HEK293 (cell line): ENCODE data around the gene TBC1D16.

Experiments used
- CTCF ChIA-PET: fragments of 350-600 bp; formaldehyde crosslinking; extraction: SDS; loops from one replicate; lab custom pipeline; 2021; ENCODE audit warnings: antibody characterized with exemption; lab: Yijun Ruan, JAX
- POLR2A ChIA-PET: fragments of 300-600 bp; formaldehyde crosslinking; extraction: SDS; loops from one replicate; lab custom pipeline; 2020; ENCODE audit warnings: antibody characterized with exemption, inconsistent platforms; lab: Yijun Ruan, JAX
- H3K27ac ChIP-seq: fragments of 200-500 bp; sonication (Bioruptor generic); 2 replicates; pipeline ENCODE4 v1.5.1; 2014; ENCODE audit warnings: low read depth, low read length, control low read depth, inconsistent platforms; ENCODE audit errors: extremely low read depth
- H3K36me3 ChIP-seq, 2 experiments: fragments of 200-500 bp in 1 of 2; sonication (Bioruptor generic) in 1 of 2; 1 replicate in 1 of 2; 2 replicates in 1 of 2; pipeline ENCODE4 v1.5.1; 2014 to 2017; ENCODE audit warnings: inconsistent platforms in 2 of 2, low read length in 2 of 2; ENCODE audit not compliant: control insufficient read depth in 2 of 2, insufficient read depth in 1 of 2
- H3K4me1 ChIP-seq: fragments of 200-500 bp; sonication (Bioruptor generic); 2 replicates; pipeline ENCODE4 v1.5.1; 2014; ENCODE audit warnings: mild to moderate bottlenecking, low read length, inconsistent platforms; ENCODE audit not compliant: control insufficient read depth, insufficient read depth
- H3K4me3 ChIP-seq: 2 replicates; pipeline ENCODE4 v1.5.1; 2011; ENCODE audit warnings: low read depth, mild to moderate bottlenecking, control low read depth, low read length, moderate library complexity
- H3K9me3 ChIP-seq: fragments of 200-500 bp; sonication (Bioruptor generic); 2 replicates; pipeline ENCODE4 v1.5.1; 2014; ENCODE audit warnings: low read depth, low read length, inconsistent platforms; ENCODE audit not compliant: control insufficient read depth, insufficient read depth
- KLF1 ChIP-seq: fragments of 450-650 bp; formaldehyde crosslinking; IDR thresholded peaks from 2 replicates; pipeline ENCODE4 v1.5.1; 2016; ENCODE audit warnings: missing biosample characterization, missing genetic modification characterization
- KLF7 ChIP-seq: fragments of 450-650 bp; formaldehyde crosslinking; IDR thresholded peaks from 2 replicates; pipeline ENCODE4 v1.5.1; 2016; ENCODE audit warnings: missing biosample characterization, missing genetic modification characterization, borderline replicate concordance
- PRDM10 ChIP-seq: fragments of 450-650 bp; formaldehyde crosslinking; IDR thresholded peaks from 2 replicates; pipeline ENCODE4 v1.5.1; 2016; ENCODE audit warnings: missing biosample characterization, missing genetic modification characterization
- SCRT2 ChIP-seq: fragments of 450-650 bp; formaldehyde crosslinking; IDR thresholded peaks from 2 replicates; pipeline ENCODE4 v1.5.1; 2016; ENCODE audit warnings: missing biosample characterization, missing genetic modification characterization
- ZBTB20 ChIP-seq: fragments of 450-650 bp; formaldehyde crosslinking; IDR thresholded peaks from 2 replicates; pipeline ENCODE4 v1.5.1; 2016; ENCODE audit warnings: missing biosample characterization, missing genetic modification characterization
- ZIC2 ChIP-seq: fragments of 450-650 bp; formaldehyde crosslinking; IDR thresholded peaks from 2 replicates; pipeline ENCODE4 v1.5.1; 2016; ENCODE audit warnings: missing biosample characterization, missing genetic modification characterization
- ZNF184 ChIP-seq: fragments of 450-650 bp; IDR thresholded peaks from 2 replicates; pipeline ENCODE4 v1.5.1; 2018; ENCODE audit warnings: missing biosample characterization, mild to moderate bottlenecking, missing genetic modification characterization
- ZNF221 ChIP-seq: fragments of 450-650 bp; formaldehyde crosslinking; IDR thresholded peaks from 2 replicates; pipeline ENCODE4 v1.5.1; 2017; ENCODE audit warnings: missing biosample characterization, missing genetic modification characterization, borderline replicate concordance
- ZNF23 ChIP-seq: fragments of 450-650 bp; formaldehyde crosslinking; IDR thresholded peaks from 2 replicates; pipeline ENCODE4 v1.5.1; 2016; ENCODE audit warnings: missing biosample characterization, missing genetic modification characterization, borderline replicate concordance
- ZNF362 ChIP-seq: fragments of 450-650 bp; formaldehyde crosslinking; IDR thresholded peaks from 2 replicates; pipeline ENCODE4 v1.5.1; 2016; ENCODE audit warnings: missing biosample characterization, missing genetic modification characterization
- ZNF560 ChIP-seq: fragments of 450-650 bp; formaldehyde crosslinking; IDR thresholded peaks from 2 replicates; pipeline ENCODE4 v1.5.1; 2017; ENCODE audit warnings: missing biosample characterization, missing genetic modification characterization, borderline replicate concordance
- ZNF600 ChIP-seq: fragments of 450-650 bp; formaldehyde crosslinking; IDR thresholded peaks from 2 replicates; pipeline ENCODE4 v1.5.1; 2016; ENCODE audit warnings: missing biosample characterization, missing genetic modification characterization
- ZSCAN4 ChIP-seq: fragments of 450-650 bp; formaldehyde crosslinking; IDR thresholded peaks from 2 replicates; pipeline ENCODE4 v1.5.1; 2017; ENCODE audit warnings: missing biosample characterization, missing genetic modification characterization
- TF ChIP-seq, protein P1 (sequence below): fragments of 450-650 bp; formaldehyde crosslinking; IDR thresholded peaks from 2 replicates; pipeline ENCODE4 v1.5.1; 2016; ENCODE audit warnings: missing biosample characterization, missing genetic modification characterization
- TF ChIP-seq, protein P2 (sequence below): fragments of 450-650 bp; formaldehyde crosslinking; IDR thresholded peaks from 2 replicates; pipeline ENCODE4 v1.5.1; 2016; ENCODE audit warnings: missing biosample characterization, missing genetic modification characterization, borderline replicate concordance

The TBC1D16 gene

DNA sequence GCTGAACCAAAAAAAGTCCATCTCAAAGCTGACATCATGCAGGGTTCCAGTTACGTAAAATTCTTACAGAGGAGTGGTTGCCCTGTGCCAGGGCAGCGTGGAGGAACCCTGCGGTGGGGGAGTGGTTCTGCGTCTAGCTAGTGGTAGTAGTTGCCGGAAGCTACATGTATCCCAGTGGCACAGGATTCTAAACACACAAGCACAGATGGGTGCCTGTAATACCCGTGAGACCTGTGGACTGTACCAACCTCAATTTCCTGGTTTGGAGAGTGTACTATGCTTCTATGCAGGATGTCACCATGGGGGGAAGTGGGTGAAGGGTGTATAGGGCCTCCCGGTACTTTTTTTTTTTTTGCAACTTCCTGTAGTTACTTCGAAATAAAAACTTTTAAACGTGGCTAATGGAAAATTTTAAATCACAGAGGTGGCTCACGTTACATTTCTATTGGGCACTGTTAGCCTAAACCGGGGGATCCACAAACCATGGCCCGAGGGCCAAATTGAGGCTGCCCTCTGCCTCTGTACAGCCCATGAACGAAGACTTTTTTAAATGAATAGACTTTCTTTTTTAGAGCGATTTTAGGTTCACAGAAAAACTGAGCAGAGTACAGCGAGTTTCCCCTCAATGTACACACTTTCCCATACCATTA is 38.5 kb downstream of the TBC1D16 start:
- POLR2A ChIA-PET = interaction anchor here (0.6 kb wide), 1 partner anchor 36 kb away, joined by 8 read pairs; no protein-coding TSS in a partner anchor
- Histone ChIP-seq H3K4me1 (peaks cover 20% of the 10 kb centered on the region), H3K27ac (no peak overlapping the region), H3K36me3 (peaks cover 0 to 5% of the 10 kb centered on the region in 2 experiments; a peak in 2 of 3 replicates)
- TF ChIP-seq PRDM10 (tag by site-specific recombination) (peak; percentile 93), ZNF560 (no peak), ZNF362 (no peak), ZBTB20 (tag by site-specific recombination) (0 out of 2 replicates have a peak, but pooled peaks have one; percentile 19), ZNF600 (tag by site-specific recombination) (peak; percentile 76), ZIC2 (peak; percentile 62), ZNF184 (tag by site-specific recombination) (no peak)
- TF ChIP-seq, protein P1, sequence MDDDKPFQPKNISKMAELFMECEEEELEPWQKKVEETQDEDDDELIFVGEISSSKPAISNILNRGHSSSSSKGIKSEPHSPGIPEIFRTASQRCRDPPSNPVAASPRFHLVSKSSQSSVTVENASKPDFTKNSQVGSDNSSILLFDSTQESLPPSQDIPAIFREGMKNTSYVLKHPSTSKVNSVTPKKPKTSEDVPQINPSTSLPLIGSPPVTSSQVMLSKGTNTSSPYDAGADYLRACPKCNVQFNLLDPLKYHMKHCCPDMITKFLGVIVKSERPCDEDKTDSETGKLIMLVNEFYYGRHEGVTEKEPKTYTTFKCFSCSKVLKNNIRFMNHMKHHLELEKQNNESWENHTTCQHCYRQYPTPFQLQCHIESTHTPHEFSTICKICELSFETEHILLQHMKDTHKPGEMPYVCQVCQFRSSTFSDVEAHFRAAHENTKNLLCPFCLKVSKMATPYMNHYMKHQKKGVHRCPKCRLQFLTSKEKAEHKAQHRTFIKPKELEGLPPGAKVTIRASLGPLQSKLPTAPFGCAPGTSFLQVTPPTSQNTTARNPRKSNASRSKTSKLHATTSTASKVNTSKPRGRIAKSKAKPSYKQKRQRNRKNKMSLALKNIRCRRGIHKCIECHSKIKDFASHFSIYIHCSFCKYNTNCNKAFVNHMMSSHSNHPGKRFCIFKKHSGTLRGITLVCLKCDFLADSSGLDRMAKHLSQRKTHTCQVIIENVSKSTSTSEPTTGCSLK (tag by site-specific recombination) = no peak
- TF ChIP-seq, all 188 proteins: peak for 4
- H3K4me3 ChIP-seq = no peak overlapping the region
- H3K9me3 ChIP-seq = no peaks in the 10 kb centered on the region
- CTCF ChIA-PET = interaction anchor here (0.8 to 0.9 kb wide), 2 partner anchors 8 to 9 kb away, joined by 3 to 8 read pairs; no protein-coding TSS in a partner anchor

GRCh38 chr17:79996291-79996690 is 39.4 kb downstream of the TBC1D16 start:
- Histone ChIP-seq H3K27ac (no peak overlapping the region), H3K4me3 (no peak overlapping the region), H3K4me1 (peaks cover 23% of the 10 kb centered on the region), H3K9me3 (no peaks in the 10 kb centered on the region), H3K36me3 (peaks cover 0 to 5% of the 10 kb centered on the region in 2 experiments; a peak in 2 of 3 replicates)
- ChIA-PET CTCF (interaction anchor here (0.6 to 3.2 kb wide), 6 partner anchors 9 to 429 kb away, joined by 3 to 41 read pairs (median 6); no protein-coding TSS in a partner anchor), POLR2A (no interaction called here)
- TF ChIP-seq SCRT2 (peak; percentile 46), ZNF221 (no peak), ZSCAN4 (tag by site-specific recombination) (no peak)

DNA sequence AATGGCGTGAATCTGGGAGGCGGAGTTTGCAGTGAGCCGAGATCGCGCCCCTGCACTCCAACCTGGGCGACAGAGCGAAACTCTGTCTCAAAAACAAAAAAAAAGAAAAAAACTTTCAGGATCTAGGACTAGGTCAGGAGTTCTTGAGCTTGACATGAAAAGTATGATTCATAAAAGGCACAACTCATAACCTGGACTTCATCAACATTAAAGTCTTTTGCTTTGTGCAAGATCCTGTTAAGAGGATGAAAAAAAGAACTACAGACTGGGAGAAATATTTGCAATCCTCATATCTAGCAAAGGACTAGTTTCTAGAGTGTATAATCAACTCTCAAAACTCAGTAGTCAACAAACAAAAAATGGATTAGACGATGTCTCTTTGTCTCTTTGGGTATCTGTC is 40.0 kb downstream of the TBC1D16 start:
- Histone ChIP-seq H3K4me3 (no peak overlapping the region), H3K9me3 (no peaks in the 10 kb centered on the region), H3K4me1 (peaks cover 23% of the 10 kb centered on the region), H3K27ac (no peak overlapping the region), H3K36me3 (peaks cover 0 to 2% of the 10 kb centered on the region in 2 experiments; a peak in 2 of 3 replicates)
- CTCF ChIA-PET = interaction anchor here (1.6 to 3.2 kb wide), 2 partner anchors 9 to 13 kb away, joined by 10 to 41 read pairs; no protein-coding TSS in a partner anchor
- POLR2A ChIA-PET = no interaction called here
- TF ChIP-seq ZNF560 = no peak
- no peak for TF ChIP-seq ZNF23 (tag by site-specific recombination)
- TF ChIP-seq, protein P2, sequence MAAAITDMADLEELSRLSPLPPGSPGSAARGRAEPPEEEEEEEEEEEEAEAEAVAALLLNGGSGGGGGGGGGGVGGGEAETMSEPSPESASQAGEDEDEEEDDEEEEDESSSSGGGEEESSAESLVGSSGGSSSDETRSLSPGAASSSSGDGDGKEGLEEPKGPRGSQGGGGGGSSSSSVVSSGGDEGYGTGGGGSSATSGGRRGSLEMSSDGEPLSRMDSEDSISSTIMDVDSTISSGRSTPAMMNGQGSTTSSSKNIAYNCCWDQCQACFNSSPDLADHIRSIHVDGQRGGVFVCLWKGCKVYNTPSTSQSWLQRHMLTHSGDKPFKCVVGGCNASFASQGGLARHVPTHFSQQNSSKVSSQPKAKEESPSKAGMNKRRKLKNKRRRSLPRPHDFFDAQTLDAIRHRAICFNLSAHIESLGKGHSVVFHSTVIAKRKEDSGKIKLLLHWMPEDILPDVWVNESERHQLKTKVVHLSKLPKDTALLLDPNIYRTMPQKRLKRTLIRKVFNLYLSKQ (tag by site-specific recombination) = no peak
- no peak for TF ChIP-seq PRDM10 (tag by site-specific recombination)
- no peak for TF ChIP-seq KLF1
- TF ChIP-seq KLF7 (tag by site-specific recombination) = no peak
